HG02885 (cell line): ENCODE data around the gene FXR1.
A peak's percentile ranks its signal among the peaks of the same experiment; 100 is the strongest.
"Not testable (repeated sequence)": the region's sequence is repeated elsewhere in the genome, so short reads cannot be mapped to it uniquely, and the experiment has no call there.

Source experiments
- ATAC-seq: cut with Tn5 transposase; IDR thresholded peaks from one replicate; pipeline ENCODE4 v1.9.1; 2021; ENCODE audit warnings: mild to moderate bottlenecking; ENCODE audit not compliant: unreplicated experiment, poor library complexity

FXR1 gene

DNA sequence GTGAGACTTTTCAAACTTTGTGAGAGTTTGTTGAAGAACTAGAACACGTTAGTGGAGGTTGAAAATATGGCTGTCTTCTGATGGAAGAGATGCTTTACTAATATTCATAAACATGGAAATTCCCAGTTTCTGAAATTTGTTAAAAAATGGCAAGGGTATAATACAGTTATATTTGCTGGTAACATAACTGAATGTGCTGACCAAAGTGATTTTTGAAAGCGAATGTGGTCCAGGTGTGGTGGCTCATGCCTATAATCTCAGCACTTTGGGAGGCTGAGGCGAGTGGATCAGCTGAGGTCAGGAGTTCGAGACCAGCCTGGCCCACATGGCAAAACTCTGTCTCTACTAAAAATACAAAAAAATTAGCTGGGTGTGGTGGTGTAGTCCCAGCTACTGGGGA lies 18.1 kb downstream of the FXR1 start:
- ATAC-seq, result no peak

DNA sequence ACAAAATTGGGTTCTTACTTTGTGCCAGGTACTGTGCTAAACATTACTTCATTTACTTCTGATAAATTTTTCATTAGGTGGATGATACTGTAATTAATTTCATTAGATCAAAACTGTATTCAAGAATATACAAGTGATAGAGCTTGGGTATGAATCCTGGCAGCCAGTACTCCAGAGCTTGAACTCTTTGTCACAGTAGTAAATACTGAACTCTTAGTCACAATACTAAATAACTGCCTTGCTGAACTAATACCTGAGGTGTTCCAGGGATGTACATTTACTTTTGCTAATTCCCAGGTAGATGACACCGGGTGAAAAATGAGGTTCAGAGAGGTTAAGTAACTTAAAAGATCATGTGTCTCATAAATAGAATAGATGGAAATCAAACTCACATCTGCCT lies 20.3 kb downstream of the FXR1 start:
- no peak for ATAC-seq

DNA sequence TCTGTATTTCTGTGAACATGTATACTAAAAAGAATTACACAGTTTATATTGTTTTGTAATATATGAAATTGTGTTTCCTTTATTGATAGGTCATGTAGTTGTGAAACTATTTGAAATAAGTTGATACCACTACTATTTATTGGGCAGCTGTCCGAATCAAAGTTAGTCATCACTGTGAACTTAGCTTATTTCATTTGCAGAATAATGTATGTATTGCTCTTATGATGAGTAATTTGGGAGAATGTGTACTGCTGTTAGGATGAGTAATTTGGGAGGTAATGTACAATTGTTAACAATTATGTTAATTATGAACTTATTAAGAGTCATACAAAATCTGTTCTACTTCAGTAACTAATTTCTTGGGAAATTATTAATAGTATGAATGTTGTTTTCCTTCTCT lies 22.2 kb downstream of the FXR1 start:
- no peak for ATAC-seq

DNA sequence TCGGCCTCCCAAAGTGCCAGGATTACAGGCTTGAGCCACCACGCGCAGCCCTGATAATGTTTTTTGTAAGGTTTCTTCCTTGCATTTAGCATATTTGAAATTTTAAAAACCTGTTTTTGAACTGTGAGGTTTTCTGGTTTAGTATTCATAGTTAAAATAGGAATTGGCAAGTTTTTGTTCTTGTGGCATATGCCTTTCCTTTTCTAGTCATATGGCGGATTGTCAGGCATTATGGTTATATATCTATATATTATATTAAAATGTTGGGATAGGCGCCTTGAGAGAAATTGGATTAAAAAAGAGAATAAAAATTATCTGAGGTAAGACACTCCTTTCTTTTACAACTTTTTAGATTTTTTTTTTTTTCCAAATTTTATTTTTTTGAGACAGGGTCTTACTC lies 28.4 kb downstream of the FXR1 start:
- ATAC-seq, result no peak

DNA sequence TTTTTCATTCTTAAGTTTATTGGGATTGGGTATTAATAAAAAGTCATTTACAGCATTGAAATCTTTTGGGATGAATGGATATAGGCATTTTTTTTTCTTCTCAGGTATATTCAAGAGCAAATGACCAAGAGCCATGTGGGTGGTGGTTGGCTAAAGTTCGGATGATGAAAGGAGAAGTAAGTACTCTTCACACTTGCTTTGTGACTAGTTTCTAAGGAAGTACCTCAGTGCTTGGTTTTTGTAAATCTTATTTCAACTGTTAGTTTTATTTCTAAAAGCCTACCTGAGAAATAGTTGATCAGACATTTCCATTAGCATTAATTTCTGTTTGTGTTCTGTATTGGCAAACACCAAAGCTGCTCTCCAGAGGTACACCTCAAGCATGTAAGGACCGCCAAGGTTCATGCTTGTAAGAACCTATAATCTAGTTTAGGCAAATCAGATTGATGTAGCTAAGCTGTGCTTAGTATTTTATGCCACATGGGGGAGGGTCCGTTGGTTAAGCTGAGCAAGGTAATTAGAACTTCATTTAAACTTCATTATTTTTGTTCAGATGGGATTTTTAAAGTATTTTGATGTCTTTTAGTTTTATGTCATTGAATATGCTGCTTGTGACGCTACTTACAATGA lies 35.4 kb downstream of the FXR1 start:
- peak; percentile 94 for ATAC-seq

DNA sequence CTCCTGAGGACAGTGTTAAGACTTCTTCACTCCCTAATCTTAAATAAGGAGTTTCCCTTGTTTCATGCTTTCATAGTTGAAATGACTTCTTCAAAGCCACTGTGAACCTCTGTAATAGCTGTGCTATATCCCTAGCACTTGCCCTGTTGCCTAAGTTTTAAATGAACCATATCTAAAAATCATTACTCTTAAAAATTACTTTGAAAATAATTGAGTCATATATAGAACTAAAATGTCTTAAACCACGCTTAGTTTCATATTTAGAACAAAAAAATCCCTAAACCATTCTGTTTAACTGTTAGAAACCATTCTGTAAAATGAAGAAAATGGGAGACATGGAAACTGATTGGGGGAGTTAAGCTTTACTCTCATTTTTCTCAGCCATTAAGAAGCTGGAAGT lies 47.2 kb downstream of the FXR1 start:
- ATAC-seq, result no peak

DNA sequence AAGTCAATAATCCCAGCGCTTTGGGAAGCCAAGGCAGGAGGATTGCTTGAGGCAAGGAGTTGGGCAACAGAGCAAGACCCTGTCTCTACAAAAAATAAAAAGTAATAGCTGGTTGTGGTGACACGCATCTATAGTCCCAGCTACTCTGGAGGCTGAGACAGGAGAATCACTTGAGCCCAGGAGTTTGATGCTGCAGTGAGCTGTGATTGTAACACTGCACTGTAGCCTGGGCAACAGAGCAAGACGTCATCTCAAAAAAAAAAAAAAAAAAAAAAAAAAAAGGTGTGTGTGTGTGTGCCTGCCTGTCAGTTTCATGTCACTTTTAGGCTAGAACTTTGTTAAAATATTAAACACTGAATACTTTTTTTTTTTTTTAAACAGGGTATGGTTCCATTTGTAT lies 48.6 kb downstream of the FXR1 start:
- ATAC-seq, result no peak

DNA sequence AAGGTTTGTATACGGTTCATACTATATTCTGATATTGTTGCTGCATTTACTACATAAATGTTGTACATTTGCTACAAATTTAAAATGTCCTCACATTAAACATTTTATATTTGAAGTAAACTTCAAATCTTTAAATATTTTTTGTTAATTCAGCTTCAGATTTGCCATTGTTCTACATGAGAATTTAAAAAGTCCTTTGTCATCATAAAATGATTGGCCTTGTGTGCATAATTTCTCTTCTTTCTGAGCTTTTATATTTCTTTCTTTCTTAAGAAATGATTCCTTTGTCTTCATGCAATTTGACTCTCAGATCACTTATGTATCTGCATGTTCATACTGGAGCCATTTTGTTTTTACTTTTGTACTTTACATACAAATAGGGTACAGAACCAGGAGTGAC lies 49.1 kb downstream of the FXR1 start:
- ATAC-seq, result no peak

DNA sequence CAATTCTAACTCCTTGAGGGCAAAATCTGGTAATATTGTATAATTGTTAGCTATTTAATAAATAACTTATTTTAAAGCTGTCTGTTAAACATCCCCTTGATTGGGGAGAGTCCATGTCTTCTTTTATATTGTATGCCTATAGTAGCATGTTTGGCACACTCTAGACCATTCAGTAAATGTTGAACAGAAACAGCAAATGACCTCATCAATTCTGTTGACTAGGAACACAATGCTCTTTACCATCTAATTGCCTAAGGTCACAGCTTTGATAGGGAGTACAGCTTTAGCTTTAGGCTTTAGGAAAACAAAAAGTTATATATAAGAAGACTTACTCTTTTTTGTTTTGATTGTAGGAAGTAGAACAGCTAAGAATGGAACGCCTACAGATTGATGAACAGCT lies 50.1 kb downstream of the FXR1 start:
- no peak for ATAC-seq

DNA sequence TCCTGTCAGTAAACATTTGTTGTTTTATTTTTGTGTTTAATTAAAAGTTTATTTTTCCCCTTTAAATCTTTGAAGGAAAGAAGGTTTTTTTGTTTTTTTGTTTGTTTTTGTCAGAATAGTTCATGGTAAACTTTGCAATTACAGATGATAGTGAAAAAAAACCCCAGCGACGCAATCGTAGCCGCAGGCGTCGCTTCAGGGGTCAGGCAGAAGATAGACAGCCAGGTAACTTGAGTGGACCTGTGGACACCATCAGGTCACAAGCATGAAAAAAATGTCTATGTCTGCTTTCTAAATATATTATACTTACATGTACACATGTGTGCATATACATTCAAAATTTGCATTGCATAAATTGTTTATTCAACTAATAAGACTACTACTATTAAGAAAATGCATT lies 58.5 kb downstream of the FXR1 start:
- ATAC-seq, result no peak

DNA sequence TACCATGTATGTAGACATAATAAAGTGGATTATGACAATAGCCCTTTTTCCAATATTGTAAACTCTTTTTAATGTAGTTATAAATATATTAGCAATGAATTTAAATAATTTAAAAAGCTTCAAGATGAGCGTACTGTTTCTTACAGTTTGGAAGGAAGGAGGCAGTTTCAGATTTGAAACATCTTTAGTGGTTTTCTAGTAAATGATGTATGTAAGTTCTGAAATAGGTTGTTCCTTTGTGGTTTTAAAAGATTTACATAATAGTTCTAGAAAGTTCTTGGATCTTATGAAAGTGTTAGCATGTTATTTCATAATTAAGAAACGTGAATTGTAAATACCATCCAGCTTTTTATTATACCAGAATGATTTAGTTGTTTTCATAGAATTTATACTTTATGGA lies 61.1 kb downstream of the FXR1 start:
- peak; percentile 59 for ATAC-seq

DNA sequence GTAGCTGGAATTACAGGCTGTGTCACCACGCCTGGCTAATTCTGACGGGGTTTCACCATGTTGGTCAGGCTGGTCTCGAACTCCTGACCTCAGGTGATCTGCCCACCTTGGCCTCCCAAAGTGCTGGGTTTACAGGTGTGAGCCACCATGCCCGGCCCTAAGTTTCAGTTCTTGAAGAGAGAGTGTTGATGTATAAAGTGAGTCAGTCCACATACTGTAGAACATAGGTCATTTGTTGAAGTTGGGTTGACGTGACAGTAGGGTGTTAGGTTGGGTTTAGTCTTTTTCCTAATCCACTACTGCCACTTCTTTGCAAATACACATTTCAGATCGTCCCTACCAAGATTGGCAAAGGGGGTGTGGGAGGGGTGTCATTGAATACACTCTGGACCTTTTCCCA lies 61.8 kb downstream of the FXR1 start:
- ATAC-seq, result no peak

DNA sequence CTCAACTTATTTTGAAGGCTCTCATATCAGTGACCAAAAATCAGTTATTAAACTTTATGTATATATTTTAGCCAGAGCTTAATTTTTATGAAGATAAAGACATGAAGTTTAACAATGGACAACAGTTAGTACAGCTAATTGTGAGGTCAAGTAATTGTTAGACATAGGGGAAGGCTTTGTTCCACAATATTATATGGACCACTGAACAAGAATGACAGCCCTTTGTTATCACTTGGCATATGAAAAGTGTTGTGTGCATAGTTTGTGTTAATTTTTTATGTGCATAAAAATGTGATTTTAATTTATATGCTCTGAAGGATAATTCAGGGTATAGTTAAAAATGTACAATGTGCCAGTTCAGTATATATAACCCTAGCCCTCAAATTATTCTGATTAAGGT lies 65.0 kb downstream of the FXR1 start:
- no peak for ATAC-seq

DNA sequence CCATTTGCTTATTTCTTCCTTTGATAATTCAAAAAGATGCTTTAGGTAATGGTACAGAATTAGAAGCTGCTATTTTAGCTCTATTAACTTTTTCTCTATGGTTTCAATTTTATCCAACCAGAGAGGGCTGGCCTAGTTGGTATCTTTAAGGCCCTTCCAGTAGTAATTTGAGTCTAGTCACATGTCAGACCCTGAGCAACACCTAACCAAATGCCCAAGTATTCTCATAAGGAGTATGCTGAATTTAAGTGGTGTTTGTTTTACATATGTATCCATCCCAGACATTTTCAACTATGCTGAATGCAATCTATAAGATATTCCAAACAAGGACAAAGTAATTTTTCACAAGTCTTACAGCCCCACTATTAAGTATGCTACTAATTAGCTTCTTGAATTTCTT lies 67.5 kb downstream of the FXR1 start:
- ATAC-seq, result no peak

DNA sequence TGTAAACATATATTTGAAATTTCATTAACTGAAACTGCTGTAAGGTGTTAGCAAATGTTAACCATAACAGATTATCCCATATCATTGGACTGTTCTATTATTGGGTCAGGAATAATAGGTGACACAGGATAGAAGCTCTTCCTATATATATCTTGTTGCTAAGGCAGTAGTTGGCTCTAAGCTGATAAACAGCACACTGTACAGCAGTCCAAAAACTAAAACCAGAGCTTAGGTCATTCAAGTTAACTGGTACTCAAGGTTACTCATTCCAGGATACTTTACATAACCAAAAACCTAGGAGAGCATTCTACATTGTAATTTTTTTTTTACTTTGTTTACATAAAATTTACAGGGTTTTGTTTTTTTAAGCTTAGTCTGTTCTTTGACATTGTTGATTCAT lies 68.1 kb downstream of the FXR1 start:
- no peak for ATAC-seq

DNA sequence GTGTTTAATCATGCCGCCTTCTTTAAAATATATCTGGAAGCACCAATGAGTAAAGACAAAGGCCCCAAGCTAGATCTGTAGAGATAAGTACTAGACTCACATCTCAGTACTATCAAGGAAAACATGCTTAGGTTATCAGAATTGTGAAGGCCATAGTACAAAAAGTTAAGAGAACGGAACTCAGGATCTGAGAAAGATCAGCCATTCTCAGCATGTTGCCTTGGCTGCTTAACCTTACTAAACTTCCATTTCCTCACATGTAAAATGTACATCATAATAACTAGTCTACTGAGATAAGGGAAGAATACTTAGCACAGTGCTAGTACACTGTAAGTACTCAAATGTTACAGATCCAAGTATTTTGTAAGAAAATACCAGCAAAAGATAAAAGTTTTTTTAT lies 69.4 kb downstream of the FXR1 start:
- no peak for ATAC-seq

DNA sequence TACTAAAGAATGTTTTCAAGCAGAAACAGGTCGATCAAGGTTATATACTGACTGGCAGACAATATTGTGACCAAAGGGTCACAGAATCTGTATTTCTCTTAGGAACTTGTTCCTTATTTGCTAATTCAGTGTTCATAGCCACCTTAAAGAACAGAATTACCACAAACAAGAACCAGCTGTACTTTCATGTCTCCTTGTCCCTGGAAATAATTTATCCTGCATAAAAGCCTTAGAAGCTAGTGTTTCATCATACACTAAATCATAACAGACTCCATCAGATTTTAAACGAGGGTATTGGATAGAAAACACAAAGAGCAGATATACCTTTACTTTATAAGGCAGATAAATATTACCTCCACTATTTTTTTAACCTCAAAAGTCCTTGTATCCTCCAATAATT lies 70.7 kb downstream of the FXR1 start:
- no peak for ATAC-seq

DNA sequence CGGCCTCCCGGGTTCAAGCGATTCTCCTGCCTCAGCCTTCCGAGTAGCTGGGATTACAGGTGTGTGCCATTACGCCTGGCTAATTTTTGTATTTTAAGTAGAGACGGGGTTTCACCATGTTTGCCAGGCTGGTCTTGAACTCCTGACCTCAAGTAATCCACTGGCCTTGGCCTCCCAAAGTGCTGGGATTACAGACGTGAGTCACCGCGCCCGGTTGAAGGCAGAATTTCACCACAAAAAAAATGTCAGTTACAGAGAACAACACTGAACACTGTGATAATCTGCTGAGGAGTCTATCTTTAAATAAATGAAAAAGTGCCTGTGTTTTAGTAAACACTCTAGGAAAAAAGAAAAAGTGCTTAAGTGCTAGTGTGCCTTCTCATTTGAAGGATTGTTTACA lies 73.9 kb downstream of the FXR1 start:
- ATAC-seq, result not testable (repeated sequence)

DNA sequence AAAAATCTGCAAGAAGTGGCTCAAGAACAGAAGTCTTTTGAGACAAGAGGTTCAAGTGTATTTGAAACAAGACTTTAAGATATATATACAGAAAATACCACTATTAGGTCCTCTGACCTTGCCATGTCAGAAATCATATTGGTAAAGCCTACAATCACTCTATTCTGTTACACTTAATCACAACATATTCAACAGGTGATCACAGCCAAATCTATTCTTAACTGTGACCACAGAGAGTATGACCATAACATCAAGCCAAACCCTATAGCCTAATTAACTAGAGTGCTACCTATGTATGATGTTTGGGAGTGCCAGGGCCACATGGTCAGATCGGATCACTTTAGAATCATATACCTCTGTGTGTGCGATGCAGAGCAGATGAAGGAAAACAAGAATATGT lies 74.9 kb downstream of the FXR1 start:
- no peak for ATAC-seq

DNA sequence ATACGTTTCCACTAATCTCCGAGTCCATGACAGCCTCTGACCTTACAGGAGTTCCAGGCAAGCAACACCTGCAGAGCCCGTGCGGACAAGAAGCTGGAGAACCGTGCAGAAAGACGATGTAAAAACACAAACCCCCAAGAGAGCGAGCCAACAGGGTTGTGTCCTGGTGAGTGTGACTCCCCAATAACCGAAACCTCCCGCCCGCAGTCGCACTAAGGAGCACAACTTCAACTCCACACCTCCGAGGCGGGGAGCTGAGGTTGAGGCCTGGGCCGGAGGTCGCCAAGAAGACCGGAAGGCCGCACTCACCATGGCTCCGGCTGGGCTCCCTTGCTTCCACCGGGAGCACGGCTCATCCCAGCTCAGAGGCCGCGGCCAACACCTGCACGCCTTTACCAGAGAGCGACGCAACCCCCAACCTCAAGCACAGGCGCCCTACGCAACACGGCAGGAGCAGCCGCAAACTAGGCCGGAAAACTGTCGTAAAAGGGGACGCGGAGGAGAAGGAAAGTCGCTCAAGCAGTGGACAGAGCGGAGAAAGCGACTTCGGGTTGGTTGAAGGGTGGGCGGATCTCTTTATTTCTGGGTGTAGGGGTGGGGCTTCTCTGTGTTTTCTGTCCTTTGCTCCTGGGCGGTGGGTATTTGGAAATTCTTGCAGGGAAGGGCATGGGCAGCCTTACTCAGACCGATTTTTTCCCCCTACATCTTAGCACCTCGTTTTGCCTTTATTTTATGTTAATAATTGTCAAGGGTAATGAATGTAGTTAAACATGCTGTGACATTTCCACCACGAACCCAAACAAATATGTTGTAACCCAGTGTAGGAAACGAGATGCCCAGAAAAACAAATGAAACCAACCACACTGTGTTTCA lies 77.1 kb downstream of the FXR1 start, which contains the start of gene DNAJC19:
Gene DNAJC19 (minus strand): TSS at position 446 of the 873 bp plus-strand sequence. CDS start 134 bp downstream, at position 312.
- ATAC-seq, result peak; percentile 95

DNA sequence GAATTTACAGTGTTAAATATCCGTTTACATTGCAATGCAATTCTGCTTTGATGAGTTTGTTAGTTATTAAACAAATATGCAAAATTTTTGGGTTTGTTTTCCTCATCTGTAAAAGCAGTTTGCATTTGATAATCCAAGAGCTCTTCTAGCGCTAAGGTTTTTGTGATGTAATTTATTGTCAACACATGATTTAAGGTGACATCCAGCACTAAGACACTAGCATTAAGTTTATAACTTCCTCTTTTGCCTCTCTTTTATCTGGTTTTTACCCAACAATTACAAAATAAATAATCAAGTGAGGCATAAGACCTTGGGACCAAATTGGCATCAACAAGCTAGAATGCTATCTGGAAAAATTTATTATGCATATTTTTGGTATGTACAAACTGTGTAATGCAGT lies 78.0 kb downstream of the FXR1 start:
- ATAC-seq, result no peak

DNA sequence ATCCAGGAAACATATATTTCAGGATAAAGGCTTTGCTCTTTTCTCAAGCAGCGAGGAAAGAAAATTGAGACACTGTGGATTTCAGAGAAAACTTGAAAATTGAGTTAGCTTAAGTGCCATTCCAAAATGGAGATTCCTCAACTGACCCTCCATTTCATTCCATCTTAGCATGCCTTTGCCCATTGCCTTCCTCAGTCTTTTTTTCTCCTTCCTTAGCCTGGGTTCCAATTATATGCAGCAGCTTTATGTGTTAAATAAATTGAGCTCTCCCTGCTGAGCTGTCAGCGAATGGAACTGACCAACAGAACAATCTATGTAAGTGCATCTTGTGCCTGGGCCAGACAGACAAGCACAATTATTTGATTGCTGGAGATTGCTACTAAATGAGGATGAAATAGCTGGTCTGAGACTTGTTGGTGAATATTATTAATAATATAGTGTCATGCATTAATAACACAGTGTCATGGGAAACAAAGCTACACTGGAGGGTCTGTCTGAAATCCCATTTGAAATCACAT lies 84.0 kb downstream of the FXR1 start:
- no peak for ATAC-seq
